AG09309 (cell line): ENCODE measurements around the gene PRUNE1.

ENCODE experiments used
- DNase-seq: peaks from one replicate; pipeline ENCODE4 v3.0.0-alpha.2; 2010; ENCODE audit warnings: low read depth
- H3K4me3 ChIP-seq: 2 replicates; pipeline ENCODE4 v1.5.1; 2011; ENCODE audit warnings: mild to moderate bottlenecking, low read depth, low read length, moderate library complexity; ENCODE audit not compliant: control insufficient read depth
- CTCF ChIP-seq: IDR thresholded peaks from 2 replicates; pipeline ENCODE4 v1.5.1; 2011; ENCODE audit warnings: mild to moderate bottlenecking, low read depth, low read length, inconsistent platforms; ENCODE audit not compliant: insufficient read depth, control insufficient read depth; ENCODE audit errors: missing control alignments

Gene PRUNE1

GRCh38 chr1:151070474-151071276, 62.4 kb downstream of the PRUNE1 start, which contains the start of gene GABPB2:
GABPB2 (plus strand) TSS chr1:151070761; CDS start chr1:151088190, 17,429 bp downstream.
- peak within 1 kb of the TSS; percentile 57 for H3K4me3 ChIP-seq
- peak; percentile 97 for DNase-seq
- peak; percentile 90 for TF ChIP-seq CTCF

GRCh38 chr1:151072224-151072623, 64.0 kb downstream of the PRUNE1 start:
- H3K4me3 ChIP-seq = no peak overlapping the region
- no peak for DNase-seq
- TF ChIP-seq CTCF = no peak
